ENCODE data around the gene ZSCAN21. TPM values are rescaled to one million over a fixed set of nuclear protein-coding genes. Genes with fewer than 3 reads are reported as not detected.

The ZSCAN21 gene
- total RNA-seq, 2 experiments from 2014 or later = 2.0 to 2.7 TPM

GRCh38 chr7:100064162-100064561 lies 14.6 kb downstream of the ZSCAN21 start:
- Histone ChIP-seq H3K27me3 (ENCODE audit: control insufficient read depth in 1 of 2, insufficient read depth in 2 of 2, low read length in 2 of 2) (no peaks in the 10 kb centered on the region), H3K27ac (ENCODE audit: low read depth in 1 of 2, low read length in 2 of 2) (no peak overlapping the region), H3K4me1 (ENCODE audit: insufficient read depth, low read length) (no peaks in the 10 kb centered on the region), H3K36me3 (ENCODE audit: insufficient read depth, low read length) (peaks cover 32% of the 10 kb centered on the region), H3K9me3 (ENCODE audit: control insufficient read depth in 1 of 2, insufficient read depth in 1 of 2, low read length in 2 of 2) (peaks cover 0 to 4% of the 10 kb centered on the region in 2 experiments), H3K4me3 (ENCODE audit: low read length) (no peak overlapping the region)
- H3K4me3 Mint-ChIP-seq = no peak overlapping the region
- peaks cover 58% of the 10 kb centered on the region for H3K36me3 Mint-ChIP-seq (ENCODE audit: low read depth)
- H3K4me1 Mint-ChIP-seq (ENCODE audit: low read depth) = no peaks in the 10 kb centered on the region
- ChIA-PET POLR2A (interaction anchor here (1.4 kb wide), 1 partner anchor 47 kb away, joined by 3 read pairs; no protein-coding TSS in a partner anchor), CTCF (no interaction called here)
- ATAC-seq (ENCODE audit: poor library complexity) (no peak), DNase-seq (no peak)
- intact Hi-C loops (cut with DNase I, micrococcal nuclease) = no loop called here
- H3K27ac Mint-ChIP-seq = no peak overlapping the region
- no peaks in the 10 kb centered on the region for H3K27me3 Mint-ChIP-seq
- TF ChIP-seq CTCF (IDR thresholded peaks at IDR 0.05) = no peak
- no peaks in the 10 kb centered on the region for H3K9me3 Mint-ChIP-seq

- no peaks in the 10 kb centered on the region for H3K27me3 ChIP-seq (ENCODE audit: control insufficient read depth in 1 of 2, insufficient read depth in 2 of 2, low read length in 2 of 2)
- H3K4me1 Mint-ChIP-seq (ENCODE audit: low read depth) = no peaks in the 10 kb centered on the region
- DNase-seq (no peak), ATAC-seq (ENCODE audit: poor library complexity) (no peak)
- no peaks in the 10 kb centered on the region for H3K4me1 ChIP-seq (ENCODE audit: insufficient read depth, low read length)
- peaks cover 62% of the 10 kb centered on the region for H3K36me3 Mint-ChIP-seq (ENCODE audit: low read depth)
- no peak for TF ChIP-seq CTCF (IDR thresholded peaks at IDR 0.05)
- no peak overlapping the region for H3K27ac Mint-ChIP-seq
- H3K9me3 ChIP-seq (ENCODE audit: control insufficient read depth in 1 of 2, insufficient read depth in 1 of 2, low read length in 2 of 2) = peaks cover 7 to 18% of the 10 kb centered on the region in 2 experiments
- H3K4me3 Mint-ChIP-seq = no peak overlapping the region
- ChIA-PET POLR2A (no interaction called here), CTCF (no interaction called here)
- intact Hi-C loops (cut with DNase I, micrococcal nuclease) = no loop called here
- H3K4me3 ChIP-seq (ENCODE audit: low read length) = no peak overlapping the region
- no peak overlapping the region for H3K27ac ChIP-seq (ENCODE audit: low read depth in 1 of 2, low read length in 2 of 2)
- no peaks in the 10 kb centered on the region for H3K27me3 Mint-ChIP-seq
- no peaks in the 10 kb centered on the region for H3K9me3 Mint-ChIP-seq
- peaks cover 35% of the 10 kb centered on the region for H3K36me3 ChIP-seq (ENCODE audit: insufficient read depth, low read length)
These were observed 16.0 kb downstream of the ZSCAN21 start for GRCh38 chr7:100065452-100066186.

GRCh38 chr7:100066953-100067352 lies 17.4 kb downstream of the ZSCAN21 start:
- ChIA-PET CTCF (no interaction called here), POLR2A (interaction anchor here (0.7 to 1.1 kb wide), 2 partner anchors 35 to 52 kb away, joined by 3 read pairs; partner anchors contain the start of genes AP4M1 and ZKSCAN1)
- H3K9me3 Mint-ChIP-seq = peaks cover 3% of the 10 kb centered on the region

More at GRCh38 chr7:100066953-100067352, 17.4 kb downstream of the ZSCAN21 start:
- H3K27me3 ChIP-seq (ENCODE audit: control insufficient read depth in 1 of 2, insufficient read depth in 2 of 2, low read length in 2 of 2) = no peaks in the 10 kb centered on the region
- Mint-ChIP-seq H3K4me3 (no peak overlapping the region), H3K27ac (no peak overlapping the region), H3K36me3 (ENCODE audit: low read depth) (peaks cover 68% of the 10 kb centered on the region), H3K4me1 (ENCODE audit: low read depth) (no peaks in the 10 kb centered on the region), H3K27me3 (no peaks in the 10 kb centered on the region)
- no peaks in the 10 kb centered on the region for H3K4me1 ChIP-seq (ENCODE audit: insufficient read depth, low read length)
- H3K36me3 ChIP-seq (ENCODE audit: insufficient read depth, low read length) = peaks cover 45% of the 10 kb centered on the region
- no peak for DNase-seq
- H3K9me3 ChIP-seq (ENCODE audit: control insufficient read depth in 1 of 2, insufficient read depth in 1 of 2, low read length in 2 of 2) = peaks cover 20 to 25% of the 10 kb centered on the region in 2 experiments
- no peak for ATAC-seq (ENCODE audit: poor library complexity)
- no peak for TF ChIP-seq CTCF (IDR thresholded peaks at IDR 0.05)
- no peak overlapping the region for H3K4me3 ChIP-seq (ENCODE audit: low read length)
- intact Hi-C loops (cut with DNase I, micrococcal nuclease) = no loop called here
- H3K27ac ChIP-seq (ENCODE audit: low read depth in 1 of 2, low read length in 2 of 2) = no peak overlapping the region

All from CD4-positive, alpha-beta T cell (primary cell).